ENCODE data around the gene ROS1.
"Not testable (repeated sequence)": the region's sequence is repeated elsewhere in the genome, so short reads cannot be mapped to it uniquely, and the experiment has no call there.

The ROS1 gene

DNA sequence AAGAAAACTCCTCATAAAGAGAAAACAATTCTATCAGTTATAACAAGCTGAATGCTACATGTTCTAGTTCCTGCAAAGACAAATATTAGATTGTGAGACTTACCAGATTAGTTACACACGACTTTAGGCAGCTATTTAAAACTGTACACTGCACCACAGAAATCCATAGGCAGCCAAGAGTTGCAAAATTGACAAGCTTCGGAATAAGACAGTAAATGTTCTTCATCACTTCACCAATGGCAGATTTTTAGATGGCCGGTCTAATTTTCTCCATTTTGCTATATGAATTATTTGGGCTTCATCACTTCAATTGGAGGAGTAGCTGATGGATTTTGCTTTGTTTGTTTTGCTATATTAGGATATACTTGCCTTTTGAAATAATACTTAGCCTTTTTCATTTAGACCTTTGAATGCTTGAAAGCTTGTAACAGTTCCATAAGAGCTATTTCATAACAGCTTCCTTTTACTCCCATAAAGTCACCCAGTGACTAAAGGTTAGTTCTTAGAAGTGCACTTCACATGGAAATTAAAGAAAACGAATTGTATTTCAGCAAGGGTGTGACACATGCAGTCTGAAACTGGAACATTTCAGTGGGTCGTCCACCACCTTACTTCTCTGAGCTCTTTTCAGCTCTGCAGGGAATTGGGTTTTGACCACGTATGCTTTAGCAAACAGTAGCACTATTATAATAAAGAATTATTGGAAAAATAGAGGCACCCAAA lies at the start of gene ROS1:
Gene ROS1, minus strand, starts transcription at position 512 of the 723 bp plus-strand sequence. Its CDS starts 286 bp downstream, at position 226.
- DNase-seq: no peak

DNA sequence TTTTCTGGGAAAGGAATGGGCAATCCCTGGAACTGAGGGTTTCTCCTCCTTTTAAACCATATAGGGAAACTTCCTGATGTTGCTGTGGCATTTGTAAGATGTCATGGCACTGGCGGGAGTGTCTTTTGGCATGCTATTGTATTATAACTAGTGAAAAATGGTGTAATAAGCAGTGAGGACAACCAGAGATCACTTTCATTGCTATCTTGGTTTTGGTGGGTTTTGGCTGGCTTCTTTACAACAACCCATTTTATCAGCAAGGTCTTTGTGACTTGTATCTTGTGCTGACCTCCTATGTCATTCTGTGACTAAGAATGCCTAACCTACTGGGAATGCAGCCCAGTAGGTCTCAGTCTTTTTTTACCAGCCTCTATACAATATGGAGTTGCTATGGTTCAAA lies 47.7 kb upstream of the ROS1 start:
- DNase-seq: no peak

DNA sequence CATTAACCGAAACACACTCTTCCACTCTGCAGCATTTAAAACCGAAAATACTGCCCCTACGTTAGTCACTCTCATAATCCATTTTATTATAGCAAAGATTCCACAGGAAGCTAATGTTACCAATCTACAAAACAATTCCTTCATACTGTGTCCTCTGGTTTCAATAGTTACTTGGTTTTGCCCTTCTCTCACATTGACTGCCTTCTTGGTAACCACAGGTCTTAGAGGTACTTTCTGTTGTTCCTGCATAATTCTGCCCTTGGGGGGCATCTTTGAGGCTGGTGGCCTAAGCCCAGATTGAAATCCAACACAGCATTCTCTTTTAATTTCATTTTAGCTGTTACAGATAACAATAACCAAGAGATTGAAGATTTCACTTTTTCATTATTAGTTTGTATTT lies 46.9 kb upstream of the ROS1 start:
- DNase-seq: no peak

DNA sequence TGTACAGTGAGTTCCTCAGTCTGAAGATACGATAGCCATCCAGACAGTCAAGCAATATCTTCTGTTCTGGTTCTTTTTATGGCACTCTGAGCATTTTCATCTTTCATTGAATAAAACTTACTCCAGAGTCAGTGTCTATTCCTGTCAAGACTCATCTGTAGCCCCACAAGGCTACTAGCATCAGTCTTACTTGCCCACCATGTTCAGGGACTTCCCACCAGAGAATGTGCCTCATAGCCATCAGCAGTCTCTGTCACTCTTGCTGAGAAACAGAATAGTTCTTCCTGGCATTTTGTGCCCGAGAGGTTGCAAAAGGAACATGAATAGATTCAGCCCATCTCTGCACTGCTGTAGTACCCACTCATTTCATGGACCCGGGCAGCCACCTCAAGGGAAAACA lies 44.0 kb upstream of the ROS1 start:
- DNase-seq: no peak

DNA sequence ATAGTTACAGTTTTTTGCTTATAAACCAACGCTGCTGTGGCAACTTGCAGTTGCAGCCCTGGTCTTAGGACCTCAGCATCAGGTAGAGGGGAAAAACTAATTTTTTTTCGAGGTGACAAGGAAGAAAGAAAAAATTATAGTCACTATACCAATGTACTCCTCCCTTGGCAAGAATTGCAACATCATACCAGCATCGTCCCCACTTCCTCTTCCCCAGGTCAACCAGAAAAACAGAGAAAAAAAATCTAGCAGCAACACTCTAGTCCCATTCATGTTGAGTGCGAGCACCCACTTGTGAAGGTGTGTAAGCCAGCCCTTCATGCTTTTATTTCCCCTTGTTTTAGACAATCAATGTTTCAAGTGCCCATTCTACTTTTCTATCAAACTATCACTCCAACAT lies 43.6 kb upstream of the ROS1 start:
- DNase-seq: peak; percentile 75

DNA sequence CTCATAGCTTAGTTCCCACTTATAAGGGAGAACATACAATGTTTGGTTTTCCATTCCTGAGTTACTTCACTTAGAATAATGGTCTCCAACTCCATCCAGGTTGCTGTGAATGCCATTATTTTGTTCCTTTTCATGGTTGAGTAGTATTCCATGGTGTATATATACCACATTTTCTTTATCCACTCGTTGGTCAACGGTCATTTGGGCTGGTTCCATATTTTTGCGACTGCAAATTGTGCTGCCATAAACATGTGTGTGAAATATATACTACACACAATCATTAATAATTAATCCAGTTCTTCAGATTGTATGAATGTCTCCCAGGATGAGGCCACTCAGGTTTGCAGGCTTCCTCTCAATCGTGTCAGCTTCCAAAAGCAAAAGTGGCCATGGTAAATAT lies 42.8 kb upstream of the ROS1 start:
- DNase-seq: not testable (repeated sequence)

DNA sequence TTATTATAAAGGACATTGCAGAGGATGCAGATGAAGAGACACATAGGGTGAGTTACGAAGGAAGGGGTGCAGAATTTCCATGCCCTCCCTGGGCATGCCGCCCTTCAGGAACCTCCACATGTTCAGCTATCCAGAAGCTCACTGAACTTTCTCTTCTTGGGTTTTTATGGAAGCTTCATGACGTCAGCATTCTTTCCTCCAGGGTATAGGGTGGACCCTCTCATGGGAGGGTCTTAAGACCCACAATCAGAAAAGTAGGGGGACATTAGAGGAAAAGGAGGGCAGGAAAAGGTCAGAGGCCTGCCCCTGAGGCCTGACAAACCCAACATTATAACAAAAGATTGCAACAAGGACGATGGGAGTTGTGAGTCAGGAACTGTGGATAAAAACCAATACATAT lies 42.1 kb upstream of the ROS1 start:
- DNase-seq: no peak

DNA sequence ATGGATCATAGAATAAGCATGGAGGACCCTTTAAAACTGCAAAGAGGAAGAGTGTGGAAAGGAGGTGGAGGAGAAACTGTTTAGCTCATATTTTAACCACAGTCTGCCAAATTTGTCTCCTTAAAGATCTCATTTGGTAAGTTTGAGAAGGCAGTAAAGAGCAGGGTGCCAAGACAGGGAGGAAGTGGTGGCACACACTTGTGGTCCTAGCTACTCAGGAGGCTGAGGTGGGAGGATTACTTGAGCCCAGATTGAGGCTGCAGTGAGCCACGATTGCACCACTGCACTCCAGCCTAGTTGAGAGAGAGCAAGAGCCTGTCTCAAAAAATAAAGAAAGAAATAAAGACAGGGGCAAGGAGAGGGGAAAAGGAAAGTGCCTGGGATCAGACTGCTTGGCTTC lies 39.9 kb upstream of the ROS1 start:
- DNase-seq: peak; percentile 13

DNA sequence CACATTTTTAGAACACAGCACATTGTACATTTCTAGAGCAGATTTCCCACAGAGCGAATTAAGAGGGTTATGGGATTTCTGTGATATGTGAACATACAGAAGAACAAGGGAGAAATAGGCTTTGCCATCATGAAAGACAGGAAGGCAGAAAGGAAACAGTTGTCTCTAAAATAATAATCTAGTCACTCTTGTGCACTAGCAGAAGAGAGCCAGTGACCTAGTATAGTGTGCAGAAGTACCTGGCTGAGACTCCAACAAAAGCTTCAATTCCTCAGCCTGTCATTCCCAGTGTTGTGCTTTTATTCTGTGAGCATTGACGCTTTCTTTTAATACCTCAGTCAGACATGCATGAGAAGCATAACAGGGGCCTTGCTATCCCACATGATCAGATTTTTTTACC lies 39.0 kb upstream of the ROS1 start:
- DNase-seq: no peak

DNA sequence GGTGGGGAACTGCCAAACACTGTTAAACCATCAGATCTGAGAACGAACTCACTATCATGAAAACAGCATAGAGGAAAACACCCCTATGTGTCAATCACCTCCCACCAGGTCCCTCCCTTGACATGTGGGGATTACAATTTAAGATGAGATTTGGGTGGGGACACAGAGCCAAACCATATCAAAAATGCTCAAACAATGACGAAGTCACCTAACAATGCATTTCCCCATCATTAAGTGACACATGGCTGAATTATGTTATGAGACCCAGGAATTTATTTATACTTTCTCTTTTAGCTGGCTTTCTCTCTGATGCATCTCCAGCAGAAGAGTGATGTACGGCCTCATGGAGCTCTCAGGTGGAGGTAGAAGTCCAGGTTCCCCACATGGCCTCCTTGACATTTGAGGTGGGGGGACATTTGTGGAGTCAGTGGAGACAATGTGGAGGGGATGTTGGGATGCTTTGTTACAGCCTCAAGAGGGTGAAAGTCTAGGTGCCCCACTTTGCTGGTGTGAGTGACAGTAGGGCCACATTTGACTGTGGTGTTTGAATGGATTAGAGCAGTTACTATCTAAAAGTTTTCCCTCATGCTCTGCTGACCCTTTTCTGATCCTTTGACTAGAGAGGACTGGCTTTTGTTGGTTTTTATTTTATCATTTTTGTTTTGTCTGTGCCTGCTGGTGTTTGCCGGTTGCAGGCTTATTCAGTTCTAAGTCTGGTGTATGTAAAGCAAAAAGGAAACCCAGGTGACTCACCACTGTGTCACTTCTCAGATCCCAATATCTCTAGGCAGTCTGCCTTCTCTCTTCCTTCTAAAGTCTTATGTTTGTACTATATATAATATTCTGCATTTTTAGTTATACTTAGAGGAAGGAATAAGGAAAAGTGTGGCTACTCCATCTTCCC lies 38.3 kb upstream of the ROS1 start:
- no peak for DNase-seq

DNA sequence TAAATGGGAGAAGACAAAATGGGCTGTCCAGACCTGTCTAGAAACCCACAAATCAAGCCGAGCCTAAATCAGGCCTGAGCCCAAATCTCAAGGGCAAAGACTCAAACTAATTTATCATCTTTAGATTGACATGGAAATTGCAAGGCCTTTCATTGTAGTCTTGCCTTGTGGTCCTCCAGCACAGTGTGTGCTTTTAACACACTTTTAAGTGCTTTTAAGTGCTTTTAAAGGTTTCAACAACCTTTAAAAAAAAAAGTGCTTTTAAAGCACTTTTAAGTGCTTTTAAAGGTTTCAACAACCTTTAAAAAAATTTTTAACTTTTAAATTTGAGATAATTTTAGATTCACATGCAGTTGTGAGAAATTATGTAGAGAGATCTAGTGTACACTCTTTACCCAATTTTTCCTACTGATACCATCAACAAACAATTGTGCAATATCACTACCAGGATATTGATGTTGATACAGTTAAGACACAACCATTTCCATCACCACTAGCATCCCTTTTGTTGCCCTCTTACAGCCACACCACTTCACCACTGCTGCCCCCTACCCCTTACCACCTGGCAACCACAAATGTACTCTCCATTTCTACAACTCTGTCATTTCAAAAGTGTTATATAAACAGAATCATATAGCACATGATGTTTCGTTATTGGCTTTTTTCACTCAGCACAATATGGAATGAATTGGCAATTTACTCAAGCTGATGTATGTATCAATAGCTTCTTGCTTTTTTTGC lies 33.6 kb upstream of the ROS1 start:
- DNase-seq: no peak

DNA sequence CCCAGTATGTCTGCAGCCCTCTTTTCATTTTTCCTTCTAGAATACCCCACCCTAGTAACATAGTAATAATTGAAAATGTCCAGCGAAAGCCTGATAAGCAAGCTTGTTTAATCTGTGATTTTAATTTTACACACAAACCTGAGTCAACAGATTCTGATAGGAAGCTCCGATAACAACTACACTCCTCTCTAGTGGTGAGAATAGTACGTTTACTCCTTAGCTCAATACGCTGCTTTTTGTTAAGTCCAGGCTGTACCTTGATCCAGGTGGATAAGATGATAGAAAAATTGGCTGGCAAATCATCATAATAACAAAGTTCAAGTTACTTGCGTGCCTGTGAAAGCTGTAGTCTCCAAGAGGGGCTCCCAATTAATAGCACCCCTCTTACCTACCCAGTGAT lies 31.3 kb upstream of the ROS1 start:
- DNase-seq: no peak

DNA sequence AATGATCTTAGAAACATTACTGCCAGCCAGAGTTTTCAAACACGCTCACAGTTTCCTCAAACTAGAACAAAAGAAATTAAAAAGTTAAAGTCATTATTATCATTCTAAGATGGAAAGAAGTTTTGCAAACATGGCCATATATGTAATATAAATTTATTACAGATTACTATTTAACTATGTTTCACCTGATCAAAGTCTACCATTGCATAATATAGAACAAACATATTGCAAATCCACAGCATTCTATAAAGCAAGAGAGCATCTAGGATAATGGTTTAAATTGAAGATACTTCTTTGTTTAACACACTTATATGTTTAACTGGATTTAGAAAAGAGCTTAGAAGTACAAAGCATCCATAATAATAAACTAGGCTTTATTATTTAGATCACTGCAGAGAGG lies 30.5 kb upstream of the ROS1 start:
- DNase-seq: no peak

DNA sequence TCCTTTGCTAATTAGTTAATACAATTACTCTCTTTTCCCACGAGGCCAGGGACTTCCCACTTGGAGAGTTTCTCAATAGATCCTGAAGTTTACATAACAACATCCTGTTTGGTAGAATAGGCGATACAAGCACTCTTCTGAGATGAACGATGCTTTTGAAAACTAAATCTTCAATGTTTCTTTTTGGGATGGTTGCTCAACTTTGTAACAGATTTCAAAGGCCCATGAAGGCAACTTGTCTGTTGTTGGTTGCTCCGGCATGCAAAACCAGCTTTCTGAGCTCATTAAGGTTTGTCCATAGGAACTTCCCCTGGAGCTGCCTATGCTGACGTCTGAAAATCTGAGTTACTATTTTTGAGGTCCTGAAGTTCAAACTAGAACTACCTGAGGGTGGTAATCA lies 25.9 kb upstream of the ROS1 start:
- DNase-seq: no peak

DNA sequence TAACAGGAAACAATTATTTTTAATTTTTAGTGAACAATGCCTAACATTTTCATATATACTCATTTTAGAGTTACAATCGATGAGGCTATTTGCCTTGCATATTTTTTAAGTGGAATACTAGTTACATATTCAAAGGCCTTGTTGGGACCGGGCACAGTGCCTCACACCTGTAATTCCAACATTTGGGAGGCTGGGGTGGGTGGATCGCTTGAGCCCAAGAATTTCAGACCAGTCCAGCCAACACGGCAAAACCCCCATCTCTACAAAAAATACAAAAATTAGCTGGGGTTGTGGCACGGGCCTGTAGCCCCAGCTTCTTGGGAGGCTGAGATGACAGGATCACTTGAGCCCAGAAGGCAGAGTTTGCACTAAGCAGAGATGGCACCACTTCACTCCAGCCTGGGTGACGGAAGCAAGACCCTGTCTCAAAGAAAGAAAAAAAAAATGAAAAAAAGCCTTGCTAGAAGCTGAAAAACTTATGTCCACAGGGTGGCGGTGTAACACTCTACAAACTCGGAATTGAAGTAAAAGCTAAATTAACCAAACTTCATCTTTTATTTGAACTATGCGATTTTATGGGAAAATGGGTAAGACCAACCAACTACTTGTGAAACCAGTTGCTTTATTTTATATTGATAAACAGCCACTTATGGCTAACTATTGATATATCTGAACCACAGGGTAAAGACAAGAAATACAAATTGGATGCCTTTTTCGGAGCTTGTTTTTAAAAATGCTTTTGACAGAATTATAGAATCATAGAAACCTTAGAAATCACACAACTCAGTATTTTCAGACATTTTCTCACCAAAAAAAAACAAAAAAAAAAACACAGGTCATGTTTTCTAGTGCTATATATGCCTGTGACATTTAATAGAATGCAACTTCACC lies 24.1 kb upstream of the ROS1 start:
- peak; percentile 83 for DNase-seq

DNA sequence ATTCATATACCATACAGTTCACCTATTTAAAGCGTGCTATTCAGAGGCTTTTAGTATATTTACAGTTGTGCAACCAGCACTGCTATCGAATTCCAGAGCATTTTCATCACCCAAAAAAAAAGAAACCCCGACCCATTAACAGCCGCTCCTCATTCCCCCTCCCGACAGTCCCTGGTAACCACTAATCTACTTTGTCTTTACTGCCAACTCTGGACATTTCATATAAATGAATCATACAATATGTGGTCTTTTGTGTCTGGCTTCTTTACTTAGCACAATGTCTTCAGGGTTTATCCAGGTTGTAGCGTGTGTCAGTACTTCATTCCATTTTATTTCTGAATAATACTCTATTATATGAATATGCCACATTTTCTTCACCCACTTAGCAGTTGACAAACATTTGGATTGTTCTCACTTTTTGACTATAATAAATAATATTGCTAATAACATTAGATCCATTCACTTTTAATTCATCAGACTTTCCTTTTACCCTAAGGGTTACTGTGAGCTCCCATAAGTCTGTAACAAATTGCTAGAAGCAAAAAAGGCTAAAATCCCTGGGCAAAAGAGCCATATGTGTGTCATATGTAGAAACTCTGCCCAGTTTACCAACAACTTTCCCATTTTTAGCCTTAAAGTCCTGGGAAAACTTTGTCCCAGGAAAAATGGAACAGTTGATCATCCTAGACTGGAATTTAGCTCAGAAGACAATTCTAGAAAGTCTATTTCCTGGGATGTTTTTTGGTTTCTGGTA lies 23.2 kb upstream of the ROS1 start:
- DNase-seq: no peak

DNA sequence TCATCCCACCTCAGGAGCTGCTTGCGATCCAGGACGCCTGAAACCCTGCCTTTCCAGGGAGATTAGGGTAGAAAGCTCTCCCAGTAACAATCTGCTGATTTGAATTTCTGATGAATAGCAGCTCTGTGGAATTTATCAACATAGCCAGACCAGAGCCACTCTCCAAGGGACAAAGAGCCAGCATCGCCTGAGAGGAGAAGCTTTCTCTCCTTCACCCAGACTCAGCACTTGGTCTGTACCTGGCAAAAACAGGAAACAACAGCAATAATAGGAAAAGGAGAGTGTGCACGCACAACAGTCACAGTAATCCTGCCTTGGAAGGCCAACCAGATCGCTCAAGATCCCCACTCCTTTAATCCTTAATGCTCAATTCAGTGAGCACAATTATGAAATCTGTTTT lies 22.3 kb upstream of the ROS1 start:
- no peak for DNase-seq

DNA sequence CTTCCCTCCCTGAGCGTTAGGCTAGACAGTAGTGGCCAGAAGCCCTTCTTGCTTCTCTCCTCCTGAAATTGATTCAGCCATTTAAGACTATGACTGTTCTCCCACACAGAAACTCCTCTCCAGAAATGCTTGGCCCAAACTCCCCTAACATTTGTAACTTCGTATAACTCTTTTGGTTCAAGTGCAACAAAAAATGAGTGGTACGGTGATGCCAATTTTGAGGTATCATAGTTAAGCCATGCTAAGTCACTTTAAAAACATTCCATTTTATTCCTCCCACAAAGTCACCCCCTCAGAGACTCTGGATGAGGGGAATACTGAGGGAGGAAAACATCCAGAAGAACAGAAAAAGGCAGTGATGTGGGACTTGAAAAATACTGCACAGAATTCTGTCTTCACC lies 21.1 kb upstream of the ROS1 start:
- DNase-seq: no peak

DNA sequence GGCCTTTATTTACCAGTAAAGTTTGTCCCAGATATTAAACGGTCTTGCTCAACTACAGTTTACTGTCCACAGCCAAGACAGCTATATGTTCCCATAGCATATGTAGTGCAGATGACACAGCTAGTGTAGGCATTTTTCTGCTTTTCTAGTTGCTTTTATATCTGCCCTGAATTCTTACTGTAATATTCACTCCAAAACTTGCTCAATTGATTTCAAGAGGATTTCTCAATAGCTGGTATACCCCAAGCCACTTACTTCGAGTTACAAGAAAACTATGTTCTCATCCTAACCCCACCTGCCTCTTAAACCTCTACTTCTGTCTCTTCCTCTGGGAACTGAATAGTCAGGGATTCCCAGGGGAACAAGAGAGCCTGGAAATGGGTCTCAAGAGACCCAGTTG lies 18.9 kb upstream of the ROS1 start:
- no peak for DNase-seq

DNA sequence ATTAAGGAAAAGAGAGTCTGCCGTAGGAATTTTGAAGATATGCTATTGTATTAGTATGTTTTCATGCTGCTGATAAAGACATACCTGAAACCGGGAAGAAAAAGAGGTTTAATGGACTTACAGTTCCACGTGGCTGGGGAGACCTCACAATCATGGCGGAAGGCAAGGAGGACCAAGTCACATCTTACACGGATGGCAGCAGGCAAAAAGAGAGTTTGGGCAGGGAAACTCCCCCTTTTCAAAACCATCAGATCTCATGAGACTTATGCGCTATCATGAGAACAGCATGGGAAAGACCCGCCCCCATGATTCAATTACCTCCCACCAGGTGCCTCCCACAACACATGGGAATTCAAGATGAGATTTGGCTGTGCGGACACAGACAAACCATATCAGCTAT lies 16.6 kb upstream of the ROS1 start:
- DNase-seq: not testable (repeated sequence)

DNA sequence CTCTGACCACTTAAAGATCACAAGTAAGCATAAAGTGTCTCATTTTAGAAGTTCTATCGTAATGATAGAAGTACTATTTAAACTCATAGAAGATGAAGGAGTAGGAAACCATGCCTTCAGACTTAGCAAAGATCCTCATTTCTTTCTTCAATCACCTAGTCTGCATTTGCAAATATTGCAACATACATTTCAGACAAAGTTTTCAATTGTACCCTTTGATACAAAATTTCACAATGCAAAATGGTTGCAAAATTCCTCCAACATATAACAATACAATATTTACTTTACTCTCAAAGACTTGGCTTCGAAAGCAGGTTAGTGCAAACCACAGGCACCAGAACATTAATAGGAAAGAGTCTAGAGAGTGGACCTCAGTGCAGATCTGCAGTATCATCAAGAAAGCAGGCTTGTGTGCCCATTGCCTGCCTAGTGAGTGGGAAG lies 16.1 kb upstream of the ROS1 start:
- peak; percentile 7 for DNase-seq
